T-helper 17 cell (primary cell): Measurements from ENCODE around the gene GATAD2B. TPM values are rescaled to one million over a fixed set of nuclear protein-coding genes. Genes with fewer than 3 reads are reported as not detected.

Experiments used
- total RNA-seq, 4 donors: library from RNA in 2 of 4; stranded (reverse) in 2 of 4; gene quantifications; one replicate each; pipeline ENCODE4 v1.2.3 and lab custom pipeline; 2022 to 2026

The GATAD2B gene
- total RNA-seq, 2 donors from 2014 or later, result 63.3 to 72.9 TPM

Other genes starting within 250 kb of the GATAD2B start
- not detected for gene NPR1, start 244.3 kb downstream of the GATAD2B start, total RNA-seq
- 10 to 100 TPM; 33.6 to 47.6 TPM for gene INTS3, start 194.9 kb downstream of the GATAD2B start, total RNA-seq
- gene SLC27A3, start 147.6 kb downstream of the GATAD2B start, total RNA-seq, result 10 to 100 TPM in 1 of 2 donors, 1 to 10 TPM in 1; 7.4 to 10.0 TPM
- gene DENND4B, start 23.7 kb upstream of the GATAD2B start, total RNA-seq, result 100 to 1,000 TPM; 120 to 157 TPM
- gene CRTC2, start 35.6 kb upstream of the GATAD2B start, total RNA-seq, result 100 to 1,000 TPM; 133 to 151 TPM
- 10 to 100 TPM; 14.1 to 16.4 TPM for gene SLC39A1, start 40.6 kb upstream of the GATAD2B start, total RNA-seq
- 1 to 10 TPM; 4.5 to 6.0 TPM for gene CREB3L4, start 44.9 kb upstream of the GATAD2B start, total RNA-seq
- gene JTB, start 54.7 kb upstream of the GATAD2B start, total RNA-seq, result 10 to 100 TPM; 88.1 to 90.3 TPM
- 1 to 10 TPM in 1 of 2 donors, under 1 TPM in 1; 0.40 to 2.2 TPM for gene RAB13, start 63.4 kb upstream of the GATAD2B start, total RNA-seq
- 1,000 to 10,000 TPM; 4,265 to 4,392 TPM for gene RPS27, start 67.8 kb upstream of the GATAD2B start, total RNA-seq
- gene NUP210L, start 232.1 kb upstream of the GATAD2B start, total RNA-seq, result under 1 TPM in 1 of 2 donors, not detected in 1; 0.07 TPM